ENCODE data around the gene ATP1A1. TPM values are rescaled to one million over a fixed set of nuclear protein-coding genes. Genes with fewer than 3 reads are reported as not detected.

Gene ATP1A1
- total and polyA plus RNA-seq, 2 donors (not counting 3 experiments of a cell fraction or from before 2014, with no cell fraction given), result 263 to 325 TPM

GRCh38 chr1:116353155-116353554, 19.9 kb upstream of the ATP1A1 start:
- Histone ChIP-seq H3K4me2 (ENCODE audit: insufficient read depth, low read length) (no peak overlapping the region), H3K27ac (ENCODE audit: insufficient read depth, low read depth, low read length) (no peak overlapping the region), H3K9me3 (replicated peaks; ENCODE audit: control insufficient read depth, insufficient read depth, low read length) (no peaks in the 10 kb centered on the region), H3K79me2 (ENCODE audit: control insufficient read depth, insufficient read depth, low read length) (no peaks in the 10 kb centered on the region), H3K9ac (replicated peaks; ENCODE audit: extremely low read depth, insufficient read depth, low read length) (no peak overlapping the region), H3K4me1 (ENCODE audit: control insufficient read depth, extremely low read depth, insufficient read depth, low read length) (peaks cover 15% of the 10 kb centered on the region), H3K27me3 (ENCODE audit: control insufficient read depth in 2 of 2, insufficient read depth in 2 of 2, low read length in 2 of 2) (no peaks in the 10 kb centered on the region), H2AFZ (ENCODE audit: low read depth, low read length) (no peak overlapping the region), H3K9me1 (replicated peaks; ENCODE audit: control insufficient read depth, extremely low read depth, insufficient read depth, low read length) (no peaks in the 10 kb centered on the region), H4K20me1 (replicated peaks; ENCODE audit: control insufficient read depth, extremely low read depth, insufficient read depth, low read length) (no peaks in the 10 kb centered on the region), H3K4me3 (replicated peaks in 1 of 3; ENCODE audit: insufficient read depth in 1 of 3, low read depth in 1 of 3, low read length in 3 of 3) (no peak overlapping the region), H3K36me3 (ENCODE audit: control insufficient read depth in 2 of 2, extremely low read depth in 1 of 2, insufficient read depth in 2 of 2, low read length in 2 of 2) (no peaks in the 10 kb centered on the region)
- ChIA-PET CTCF (no interaction called here), POLR2A (no interaction called here)
- TF ChIP-seq POLR2A (IDR thresholded peaks at IDR 0.05; ENCODE audit: low read depth, low read length) (no peak), GATA2 (IDR thresholded peaks at IDR 0.05; ENCODE audit: insufficient read depth, insufficient read length, low read depth, low read length) (no peak)
- no peak for FAIRE-seq
- dilution Hi-C loops (cut with MboI; ENCODE audit: extremely low pct_ligation_motif_present, low sequenced_read_pairs), result no loop called here
- no peak for DNase-seq (ENCODE audit: low read depth, low spot score)
- BruUV-seq (replicated peaks), result no TSS peak
- intact Hi-C loops (cut with micrococcal nuclease), result no loop called here

GRCh38 chr1:116356067-116356466, 17.0 kb upstream of the ATP1A1 start:
- Histone ChIP-seq H4K20me1 (replicated peaks; ENCODE audit: control insufficient read depth, extremely low read depth, insufficient read depth, low read length) (no peaks in the 10 kb centered on the region), H3K9me1 (replicated peaks; ENCODE audit: control insufficient read depth, extremely low read depth, insufficient read depth, low read length) (no peaks in the 10 kb centered on the region), H3K4me3 (replicated peaks in 1 of 3; ENCODE audit: insufficient read depth in 1 of 3, low read depth in 1 of 3, low read length in 3 of 3) (no peak overlapping the region), H3K36me3 (ENCODE audit: control insufficient read depth in 2 of 2, extremely low read depth in 1 of 2, insufficient read depth in 2 of 2, low read length in 2 of 2) (no peaks in the 10 kb centered on the region), H3K27ac (ENCODE audit: insufficient read depth, low read depth, low read length) (peak overlapping the region; percentile 58), H3K79me2 (ENCODE audit: control insufficient read depth, insufficient read depth, low read length) (no peaks in the 10 kb centered on the region), H3K4me2 (ENCODE audit: insufficient read depth, low read length) (peak overlapping the region; percentile 45), H2AFZ (ENCODE audit: low read depth, low read length) (no peak overlapping the region), H3K27me3 (ENCODE audit: control insufficient read depth in 2 of 2, insufficient read depth in 2 of 2, low read length in 2 of 2) (no peaks in the 10 kb centered on the region), H3K4me1 (ENCODE audit: control insufficient read depth, extremely low read depth, insufficient read depth, low read length) (peaks cover 21% of the 10 kb centered on the region), H3K9me3 (replicated peaks; ENCODE audit: control insufficient read depth, insufficient read depth, low read length) (no peaks in the 10 kb centered on the region), H3K9ac (replicated peaks; ENCODE audit: extremely low read depth, insufficient read depth, low read length) (no peak overlapping the region)
- TF ChIP-seq, protein P1, sequence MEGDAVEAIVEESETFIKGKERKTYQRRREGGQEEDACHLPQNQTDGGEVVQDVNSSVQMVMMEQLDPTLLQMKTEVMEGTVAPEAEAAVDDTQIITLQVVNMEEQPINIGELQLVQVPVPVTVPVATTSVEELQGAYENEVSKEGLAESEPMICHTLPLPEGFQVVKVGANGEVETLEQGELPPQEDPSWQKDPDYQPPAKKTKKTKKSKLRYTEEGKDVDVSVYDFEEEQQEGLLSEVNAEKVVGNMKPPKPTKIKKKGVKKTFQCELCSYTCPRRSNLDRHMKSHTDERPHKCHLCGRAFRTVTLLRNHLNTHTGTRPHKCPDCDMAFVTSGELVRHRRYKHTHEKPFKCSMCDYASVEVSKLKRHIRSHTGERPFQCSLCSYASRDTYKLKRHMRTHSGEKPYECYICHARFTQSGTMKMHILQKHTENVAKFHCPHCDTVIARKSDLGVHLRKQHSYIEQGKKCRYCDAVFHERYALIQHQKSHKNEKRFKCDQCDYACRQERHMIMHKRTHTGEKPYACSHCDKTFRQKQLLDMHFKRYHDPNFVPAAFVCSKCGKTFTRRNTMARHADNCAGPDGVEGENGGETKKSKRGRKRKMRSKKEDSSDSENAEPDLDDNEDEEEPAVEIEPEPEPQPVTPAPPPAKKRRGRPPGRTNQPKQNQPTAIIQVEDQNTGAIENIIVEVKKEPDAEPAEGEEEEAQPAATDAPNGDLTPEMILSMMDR (IDR thresholded peaks at IDR 0.05; ENCODE audit: extremely low read depth in 1 of 2, insufficient read depth in 1 of 2, low read depth in 1 of 2, low read length in 2 of 2), result no peak
- no peak for TF ChIP-seq GATA2 (IDR thresholded peaks at IDR 0.05; ENCODE audit: insufficient read depth, insufficient read length, low read depth, low read length)
- no peak for TF ChIP-seq POLR2AphosphoS5 (IDR thresholded peaks at IDR 0.05; ENCODE audit: insufficient read depth, low read depth, low read length)
- TF ChIP-seq POLR2A (IDR thresholded peaks at IDR 0.05; ENCODE audit: low read depth, low read length), result no peak
- TF ChIP-seq JUN (IDR thresholded peaks at IDR 0.05; ENCODE audit: borderline replicate concordance, insufficient read depth, insufficient read length, low read depth), result no peak
- TF ChIP-seq, protein P2, sequence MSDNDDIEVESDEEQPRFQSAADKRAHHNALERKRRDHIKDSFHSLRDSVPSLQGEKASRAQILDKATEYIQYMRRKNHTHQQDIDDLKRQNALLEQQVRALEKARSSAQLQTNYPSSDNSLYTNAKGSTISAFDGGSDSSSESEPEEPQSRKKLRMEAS (IDR thresholded peaks at IDR 0.05; ENCODE audit: insufficient read depth, insufficient read length), result no peak
- no peak for TF ChIP-seq MYC (IDR thresholded peaks at IDR 0.05; ENCODE audit: low read depth, low read length)
- TF ChIP-seq EZH2 (IDR thresholded peaks at IDR 0.05; ENCODE audit: borderline replicate concordance, low read depth, low read length, severe bottlenecking), result no peak
- TF ChIP-seq FOS (IDR thresholded peaks at IDR 0.05; ENCODE audit: borderline replicate concordance, insufficient read depth, low read length), result no peak
- dilution Hi-C loops (cut with MboI; ENCODE audit: extremely low pct_ligation_motif_present, low sequenced_read_pairs) (no loop called here), intact Hi-C loops (cut with micrococcal nuclease) (loop anchor here (5.0 kb wide), 1 partner anchor 204 kb away; no protein-coding TSS in a partner anchor)
- ChIA-PET POLR2A (no interaction called here), CTCF (interaction anchor here (1.4 to 4.9 kb wide), 2 partner anchors 129 to 143 kb away, joined by 4 to 78 read pairs; no protein-coding TSS in a partner anchor)
- BruUV-seq (replicated peaks), result no TSS peak
- DNase-seq (ENCODE audit: low read depth, low spot score) (no peak), FAIRE-seq (no peak)
